B cell (primary cell): ENCODE measurements around the gene PEX12.

Experiments used
- CTCF ChIP-seq: fragments of 200-600 bp; IDR thresholded peaks from one replicate; pipeline ENCODE4 v1.8.0; 2022; ENCODE audit warnings: antibody characterized with exemption, mild to moderate bottlenecking
- EZH2 ChIP-seq: IDR thresholded peaks from 2 replicates; pipeline ENCODE4 v1.6.1; 2012; ENCODE audit warnings: borderline replicate concordance, low read depth, mild to moderate bottlenecking, moderate library complexity, low read length; ENCODE audit not compliant: insufficient read depth, poor library complexity, severe bottlenecking

GRCh38 chr17:35554668-35555067 is 23.7 kb downstream of the PEX12 start:
- TF ChIP-seq CTCF (no peak), EZH2 (no peak)
